ENCODE measurements around the gene BCLAF1.

DNA sequence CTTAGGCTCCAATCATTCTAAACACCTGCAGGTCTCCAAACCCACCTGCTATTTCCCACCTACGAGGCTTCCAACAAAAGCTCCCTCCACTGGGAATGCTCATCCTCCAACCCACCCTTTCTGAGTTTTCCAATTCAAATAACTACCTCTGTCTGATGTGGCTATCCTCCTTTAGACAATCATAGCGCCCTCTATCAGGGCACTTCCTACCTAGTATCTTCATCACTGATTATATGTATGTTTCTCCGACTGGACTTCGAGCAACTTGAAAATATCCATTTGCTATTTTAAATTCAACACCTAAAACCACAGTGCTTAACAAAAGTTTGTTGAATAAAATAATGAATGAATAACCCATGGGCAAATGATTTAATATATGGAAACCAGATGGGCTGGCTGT lies 80.9 kb downstream of the BCLAF1 start:
- TF ChIP-seq POLR2A (IDR thresholded peaks at IDR 0.05) (no peak), CTCF (IDR thresholded peaks at IDR 0.05) (no peak)

Measured in heart left ventricle (tissue), 13 donors.